ENCODE results near the gene CPE.

Gene CPE

DNA sequence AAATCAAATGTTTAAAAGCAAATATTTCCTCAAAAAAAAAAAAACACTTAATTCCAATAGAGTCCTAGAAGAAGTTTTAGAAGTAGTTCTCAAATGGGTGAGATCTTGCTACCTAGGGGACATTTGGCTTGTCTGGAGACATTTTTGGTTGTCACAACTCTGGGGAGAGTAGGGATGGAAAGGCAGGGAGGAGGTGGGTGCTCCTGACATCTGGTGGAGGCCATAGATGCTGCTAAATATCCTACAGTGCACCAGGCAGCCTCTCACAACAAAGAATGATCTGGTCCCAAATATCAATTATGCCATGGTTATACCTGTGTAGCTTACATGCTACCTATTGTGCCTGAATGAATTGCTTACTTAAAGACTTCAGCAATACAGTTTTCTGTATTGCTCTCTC lies 46.8 kb downstream of the CPE start:
- Histone ChIP-seq H3K4me3 (ENCODE audit: low read length) (no peak overlapping the region), H3K9me3 (ENCODE audit: control insufficient read depth, insufficient read depth, low read length) (no peaks in the 10 kb centered on the region), H3K4me2 (ENCODE audit: low read length) (no peak overlapping the region), H3K27ac (ENCODE audit: low read depth, low read length) (no peak overlapping the region), H3F3A (ENCODE audit: control insufficient read depth, insufficient read depth) (no peaks in the 10 kb centered on the region), H3K79me2 (ENCODE audit: control insufficient read depth, low read length) (no peaks in the 10 kb centered on the region), H3K4me1 (ENCODE audit: control insufficient read depth, low read length) (no peaks in the 10 kb centered on the region), H4K20me1 (ENCODE audit: control insufficient read depth, insufficient read depth, low read depth, low read length) (no peaks in the 10 kb centered on the region), H3K36me3 (ENCODE audit: control insufficient read depth, low read length) (no peaks in the 10 kb centered on the region), H3K9me2 (replicated peaks; ENCODE audit: control insufficient read depth, low read length) (no peaks in the 10 kb centered on the region), H3K27me3 (ENCODE audit: control insufficient read depth, low read length) (0 out of 2 replicates have a peak, but pooled peaks cover 3% of the 10 kb centered on the region)
- TF ChIP-seq EZH2phosphoT487 (IDR thresholded peaks at IDR 0.05; ENCODE audit: borderline replicate concordance, low read length), result no peak
- no peak for TF ChIP-seq CTCF (IDR thresholded peaks at IDR 0.05; ENCODE audit: low read depth, low read length, poor library complexity, severe bottlenecking)

GRCh38 chr4:165426331-165426730 lies 47.5 kb downstream of the CPE start:
- H3K4me1 ChIP-seq (ENCODE audit: control insufficient read depth, low read length), result no peaks in the 10 kb centered on the region
- H3K27me3 ChIP-seq (ENCODE audit: control insufficient read depth, low read length), result no peaks in the 10 kb centered on the region
- no peaks in the 10 kb centered on the region for H3K9me2 ChIP-seq (replicated peaks; ENCODE audit: control insufficient read depth, low read length)
- H3K79me2 ChIP-seq (ENCODE audit: control insufficient read depth, low read length), result no peaks in the 10 kb centered on the region
- no peak overlapping the region for H3K4me2 ChIP-seq (ENCODE audit: low read length)
- H3F3A ChIP-seq (ENCODE audit: control insufficient read depth, insufficient read depth), result no peaks in the 10 kb centered on the region
- no peaks in the 10 kb centered on the region for H3K9me3 ChIP-seq (ENCODE audit: control insufficient read depth, insufficient read depth, low read length)
- TF ChIP-seq CTCF (IDR thresholded peaks at IDR 0.05; ENCODE audit: low read depth, low read length, poor library complexity, severe bottlenecking) (no peak), EZH2phosphoT487 (IDR thresholded peaks at IDR 0.05; ENCODE audit: borderline replicate concordance, low read length) (no peak)
- H3K4me3 ChIP-seq (ENCODE audit: low read length), result no peak overlapping the region
- no peak overlapping the region for H3K27ac ChIP-seq (ENCODE audit: low read depth, low read length)
- H4K20me1 ChIP-seq (ENCODE audit: control insufficient read depth, insufficient read depth, low read depth, low read length), result no peaks in the 10 kb centered on the region
- no peaks in the 10 kb centered on the region for H3K36me3 ChIP-seq (ENCODE audit: control insufficient read depth, low read length)

DNA sequence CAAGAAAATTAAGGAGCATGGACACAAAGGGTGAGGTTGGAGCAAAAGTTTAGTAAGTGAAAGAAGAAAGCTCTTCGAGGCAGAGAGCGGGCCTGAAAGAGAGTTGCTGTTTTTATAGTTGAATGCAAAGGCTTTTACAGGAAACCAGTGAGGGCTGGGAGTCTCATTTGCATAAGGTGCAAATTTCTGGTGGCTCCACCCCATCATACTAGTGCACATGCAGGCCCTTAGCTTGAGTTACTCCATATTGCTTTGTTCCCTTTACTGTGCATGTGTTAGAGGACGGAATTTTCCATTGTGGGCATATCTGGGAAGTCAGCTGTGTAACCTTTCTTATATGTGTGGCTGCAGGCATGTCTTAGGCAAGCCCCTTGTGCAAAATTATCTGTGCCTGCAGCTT lies 48.0 kb downstream of the CPE start:
- H3K4me2 ChIP-seq (ENCODE audit: low read length), result no peak overlapping the region
- H3K4me3 ChIP-seq (ENCODE audit: low read length), result no peak overlapping the region
- H3K27ac ChIP-seq (ENCODE audit: low read depth, low read length), result no peak overlapping the region
- H3K4me1 ChIP-seq (ENCODE audit: control insufficient read depth, low read length), result no peaks in the 10 kb centered on the region
- TF ChIP-seq EZH2phosphoT487 (IDR thresholded peaks at IDR 0.05; ENCODE audit: borderline replicate concordance, low read length), result no peak
- no peak for TF ChIP-seq CTCF (IDR thresholded peaks at IDR 0.05; ENCODE audit: low read depth, low read length, poor library complexity, severe bottlenecking)
- no peaks in the 10 kb centered on the region for H3K27me3 ChIP-seq (ENCODE audit: control insufficient read depth, low read length)
- no peaks in the 10 kb centered on the region for H3F3A ChIP-seq (ENCODE audit: control insufficient read depth, insufficient read depth)
- H3K36me3 ChIP-seq (ENCODE audit: control insufficient read depth, low read length), result no peaks in the 10 kb centered on the region
- H3K9me2 ChIP-seq (replicated peaks; ENCODE audit: control insufficient read depth, low read length), result no peaks in the 10 kb centered on the region
- H3K79me2 ChIP-seq (ENCODE audit: control insufficient read depth, low read length), result no peaks in the 10 kb centered on the region
- no peaks in the 10 kb centered on the region for H3K9me3 ChIP-seq (ENCODE audit: control insufficient read depth, insufficient read depth, low read length)
- no peaks in the 10 kb centered on the region for H4K20me1 ChIP-seq (ENCODE audit: control insufficient read depth, insufficient read depth, low read depth, low read length)

DNA sequence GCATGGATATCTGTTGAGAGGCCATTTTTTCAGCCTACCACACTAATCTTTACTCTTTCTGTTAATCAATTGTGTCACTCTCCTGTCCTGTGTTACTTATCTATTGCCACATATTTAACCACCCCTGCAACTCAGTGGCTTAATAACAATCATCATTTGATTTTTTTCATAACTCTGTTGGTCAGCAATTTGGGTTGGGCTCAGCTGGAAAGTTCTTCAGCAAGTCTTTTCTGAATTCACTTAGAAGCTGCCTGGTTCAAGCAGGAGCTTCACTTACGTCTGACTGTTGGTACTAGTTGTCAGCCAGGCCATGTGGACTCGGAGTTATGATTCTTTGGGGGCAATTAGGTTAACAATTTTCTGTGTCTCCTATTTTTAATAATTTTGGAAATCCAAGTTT lies 50.1 kb downstream of the CPE start:
- Histone ChIP-seq H3K79me2 (ENCODE audit: control insufficient read depth, low read length) (no peaks in the 10 kb centered on the region), H3K4me1 (ENCODE audit: control insufficient read depth, low read length) (no peaks in the 10 kb centered on the region), H4K20me1 (ENCODE audit: control insufficient read depth, insufficient read depth, low read depth, low read length) (no peaks in the 10 kb centered on the region), H3K4me2 (ENCODE audit: low read length) (no peak overlapping the region), H3K9me3 (ENCODE audit: control insufficient read depth, insufficient read depth, low read length) (no peaks in the 10 kb centered on the region), H3K4me3 (ENCODE audit: low read length) (no peak overlapping the region), H3K27me3 (ENCODE audit: control insufficient read depth, low read length) (no peaks in the 10 kb centered on the region), H3F3A (ENCODE audit: control insufficient read depth, insufficient read depth) (no peaks in the 10 kb centered on the region), H3K36me3 (ENCODE audit: control insufficient read depth, low read length) (no peaks in the 10 kb centered on the region), H3K9me2 (replicated peaks; ENCODE audit: control insufficient read depth, low read length) (no peaks in the 10 kb centered on the region), H3K27ac (ENCODE audit: low read depth, low read length) (no peak overlapping the region)
- TF ChIP-seq CTCF (IDR thresholded peaks at IDR 0.05; ENCODE audit: low read depth, low read length, poor library complexity, severe bottlenecking) (no peak), EZH2phosphoT487 (IDR thresholded peaks at IDR 0.05; ENCODE audit: borderline replicate concordance, low read length) (no peak)
